A673 (cell line): ENCODE data around the gene TOP3B. TPM values are rescaled to one million over a fixed set of nuclear protein-coding genes. Genes with fewer than 3 reads are reported as not detected.

Experiments
- BruUV-seq: library from RNA; stranded (reverse); fragments of 400-500 nt; replicated peaks from 2 replicates; lab custom pipeline; 2021; lab: Mats Ljungman, UMichigan
- CTCF ChIA-PET: fragments of 300-600 bp; sonication (Branson Sonifier 250); formaldehyde crosslinking; loops from one replicate; lab custom pipeline; 2022; ENCODE audit warnings: antibody characterized with exemption; lab: Charles Lee
- POLR2A ChIA-PET: fragments of 300-600 bp; sonication (Branson Sonifier 250); formaldehyde crosslinking; loops from one replicate; lab custom pipeline; 2022; ENCODE audit warnings: antibody characterized with exemption; ENCODE audit not compliant: low non-redundant PET; lab: Charles Lee
- DNase-seq: peaks from one replicate; pipeline ENCODE4 v3.0.0-alpha.2; 2015; ENCODE audit warnings: low spot score
- H3K27ac ChIP-seq: fragments of 200-600 bp; sonication (generic); 2 replicates; pipeline ENCODE4 v1.5.1; 2016; ENCODE audit warnings: mixed run types, low read depth, mild to moderate bottlenecking, mixed read lengths, antibody characterized with exemption, low read length; ENCODE audit not compliant: poor library complexity, severe bottlenecking
- H3K27me3 ChIP-seq: fragments of 200-600 bp; sonication (generic); replicated peaks from 2 replicates; pipeline ENCODE4 v1.6.1; 2017; ENCODE audit warnings: mixed run types, low read depth, mild to moderate bottlenecking, mixed read lengths, antibody characterized with exemption, low read length; ENCODE audit not compliant: insufficient read depth, poor library complexity
- H3K36me3 ChIP-seq: fragments of 200-600 bp; sonication (generic); 2 replicates; pipeline ENCODE4 v1.6.1; 2016; ENCODE audit warnings: mixed run types, mild to moderate bottlenecking, mixed read lengths, antibody characterized with exemption, low read length; ENCODE audit not compliant: insufficient read depth, poor library complexity, severe bottlenecking
- H3K4me1 ChIP-seq: fragments of 200-600 bp; sonication (generic); 2 replicates; pipeline ENCODE4 v1.6.1; 2017; ENCODE audit warnings: mixed run types, mild to moderate bottlenecking, mixed read lengths, antibody characterized with exemption, low read length; ENCODE audit not compliant: insufficient read depth, poor library complexity, severe bottlenecking
- H3K4me3 ChIP-seq: fragments of 200-600 bp; sonication (generic); 2 replicates; pipeline ENCODE4 v1.5.1; 2016; ENCODE audit warnings: low read depth, mixed run types, mild to moderate bottlenecking, mixed read lengths, low read length; ENCODE audit not compliant: poor library complexity, severe bottlenecking
- H3K9me3 ChIP-seq: fragments of 200-600 bp; sonication (generic); 2 replicates; pipeline ENCODE4 v1.6.1; 2016; ENCODE audit warnings: mixed run types, low read depth, mild to moderate bottlenecking, mixed read lengths, antibody characterized with exemption, low read length; ENCODE audit not compliant: poor library complexity, severe bottlenecking
- CTCF ChIP-seq: fragments of 300-800, 200-600 bp; sonication (generic); conservative IDR thresholded peaks from 2 replicates; pipeline ENCODE4 v1.5.1; 2017; ENCODE audit warnings: low read depth, mild to moderate bottlenecking, antibody characterized with exemption, low read length, moderate library complexity, mixed read lengths
- EZH2 ChIP-seq: fragments of 200-600 bp; sonication (generic); IDR thresholded peaks from 2 replicates; pipeline ENCODE4 v1.6.1; 2017; ENCODE audit warnings: borderline replicate concordance, low read depth, mild to moderate bottlenecking, mixed read lengths, antibody characterized with exemption, low read length; ENCODE audit not compliant: poor library complexity, severe bottlenecking
- intact Hi-C: fragments of 100-400 bp; cut with micrococcal nuclease; formaldehyde crosslinking; loops from one replicate; pipeline ENCODE4 v1.10.0; 2022; ENCODE audit not compliant: unreplicated experiment
- total RNA-seq: library from RNA; stranded (reverse); gene quantifications from 2 replicates; pipeline ENCODE4 v1.2.3, GENCODE V29; 2021

TOP3B gene
- total RNA-seq, 1 experiment from 2014 or later: 60.2 TPM

GRCh38 chr22:22019659-22020424 is 37.3 kb upstream of the TOP3B start:
- POLR2A ChIA-PET: no interaction called here
- BruUV-seq: no TSS peak
- no peaks in the 10 kb centered on the region for H3K4me1 ChIP-seq
- no peak for DNase-seq
- intact Hi-C loops: no loop called here
- no peaks in the 10 kb centered on the region for H3K9me3 ChIP-seq
- no peaks in the 10 kb centered on the region for H3K27me3 ChIP-seq
- no peak overlapping the region for H3K4me3 ChIP-seq
- TF ChIP-seq CTCF (no peak), EZH2 (no peak)
- H3K36me3 ChIP-seq: no peaks in the 10 kb centered on the region
- CTCF ChIA-PET: no interaction called here
- H3K27ac ChIP-seq: no peak overlapping the region

GRCh38 chr22:22018825-22019658 is 36.5 kb upstream of the TOP3B start:
- Histone ChIP-seq H3K27me3 (no peaks in the 10 kb centered on the region), H3K27ac (no peak overlapping the region), H3K9me3 (no peaks in the 10 kb centered on the region), H3K4me3 (no peak overlapping the region), H3K36me3 (no peaks in the 10 kb centered on the region), H3K4me1 (no peaks in the 10 kb centered on the region)
- intact Hi-C loops: no loop called here
- DNase-seq: no peak
- CTCF ChIA-PET: no interaction called here
- TF ChIP-seq CTCF (no peak), EZH2 (no peak)
- BruUV-seq: no TSS peak
- POLR2A ChIA-PET: no interaction called here

GRCh38 chr22:22015631-22016030 is 33.0 kb upstream of the TOP3B start:
- Histone ChIP-seq H3K4me1 (no peaks in the 10 kb centered on the region), H3K9me3 (no peaks in the 10 kb centered on the region), H3K36me3 (no peaks in the 10 kb centered on the region), H3K27me3 (no peaks in the 10 kb centered on the region), H3K27ac (no peak overlapping the region), H3K4me3 (no peak overlapping the region)
- BruUV-seq: no TSS peak
- intact Hi-C loops: no loop called here
- POLR2A ChIA-PET: no interaction called here
- DNase-seq: no peak
- TF ChIP-seq EZH2 (no peak), CTCF (no peak)
- CTCF ChIA-PET: no interaction called here
